ENCODE results near the gene OR52E4. TPM values are rescaled to one million over a fixed set of nuclear protein-coding genes. Genes with fewer than 3 reads are reported as not detected.

Gene OR52E4
- polyA plus RNA-seq, 3 donors: not detected

- no peak overlapping the region for H3K4me2 ChIP-seq (replicated peaks; ENCODE audit: extremely low read depth, low read length, poor library complexity, severe bottlenecking)
- no peak overlapping the region for H3K4me3 Mint-ChIP-seq
- H3K36me3 ChIP-seq (replicated peaks in 1 of 2; ENCODE audit: control insufficient read depth in 1 of 2, insufficient read depth in 2 of 2, low read length in 2 of 2): no peaks in the 10 kb centered on the region
- no peak overlapping the region for H2AFZ ChIP-seq (ENCODE audit: insufficient read depth, low read depth, low read length, poor library complexity, severe bottlenecking)
- no peaks in the 10 kb centered on the region for H3K36me3 Mint-ChIP-seq
- no peak overlapping the region for H3K4me3 ChIP-seq (replicated peaks in 1 of 3; ENCODE audit: low read depth in 2 of 3, low read length in 3 of 3)
- H3K79me2 ChIP-seq (ENCODE audit: insufficient read depth, low read length): no peaks in the 10 kb centered on the region
- 91% methylated on average over 11 of the region's 15 CpGs for WGBS (ENCODE audit: insufficient coverage)
- intact Hi-C loops (cut with micrococcal nuclease): no loop called here
- no peaks in the 10 kb centered on the region for H3K27me3 ChIP-seq (ENCODE audit: control insufficient read depth in 2 of 2, insufficient read depth in 2 of 2, low read length in 2 of 2)
- peaks cover 32 to 57% of the 10 kb centered on the region in 2 donors for H3K9me3 ChIP-seq (replicated peaks in 1 of 2; ENCODE audit: control insufficient read depth in 1 of 2, insufficient read depth in 1 of 2, low read length in 2 of 2)
- H4K20me1 ChIP-seq (ENCODE audit: insufficient read depth, low read length): no peaks in the 10 kb centered on the region
- peaks cover 36 to 56% (median 43%) of the 10 kb centered on the region in 7 donors for H3K9me3 Mint-ChIP-seq
- DNase-seq: no peak
- no peaks in the 10 kb centered on the region for H3K4me1 ChIP-seq (ENCODE audit: control insufficient read depth in 1 of 2, insufficient read depth in 2 of 2, low read length in 2 of 2)
- no peak overlapping the region for H3K27ac ChIP-seq (ENCODE audit: low read depth in 1 of 2, low read length in 2 of 2)
- peaks cover 0 to under 1% (median 0%) of the 10 kb centered on the region in 3 donors for H3K27me3 Mint-ChIP-seq (ENCODE audit: low read depth in 3 of 3)
- no peak for TF ChIP-seq CTCF (IDR thresholded peaks at IDR 0.05)
- H3K9ac ChIP-seq (ENCODE audit: insufficient read depth, low read length, poor library complexity, severe bottlenecking): no peak overlapping the region
- H3K27ac Mint-ChIP-seq: no peak overlapping the region
- H3K4me1 Mint-ChIP-seq: no peaks in the 10 kb centered on the region
Measured at GRCh38 chr11:5928811-5929210, 48.4 kb downstream of the OR52E4 start.

- H3K27me3 ChIP-seq (ENCODE audit: control insufficient read depth in 2 of 2, insufficient read depth in 2 of 2, low read length in 2 of 2): no peaks in the 10 kb centered on the region
- H3K4me3 ChIP-seq (replicated peaks in 1 of 3; ENCODE audit: low read depth in 2 of 3, low read length in 3 of 3): no peak overlapping the region
- H3K4me3 Mint-ChIP-seq: no peak overlapping the region
- no peaks in the 10 kb centered on the region for H3K79me2 ChIP-seq (ENCODE audit: insufficient read depth, low read length)
- no peaks in the 10 kb centered on the region for H3K4me1 ChIP-seq (ENCODE audit: control insufficient read depth in 1 of 2, insufficient read depth in 2 of 2, low read length in 2 of 2)
- intact Hi-C loops (cut with micrococcal nuclease): no loop called here
- no peak overlapping the region for H3K27ac Mint-ChIP-seq
- 92% methylated on average over 31 of the region's 31 CpGs for WGBS (ENCODE audit: insufficient coverage)
- H3K36me3 Mint-ChIP-seq: no peaks in the 10 kb centered on the region
- no peaks in the 10 kb centered on the region for H3K36me3 ChIP-seq (replicated peaks in 1 of 2; ENCODE audit: control insufficient read depth in 1 of 2, insufficient read depth in 2 of 2, low read length in 2 of 2)
- H3K27me3 Mint-ChIP-seq (ENCODE audit: low read depth in 3 of 3): no peaks in the 10 kb centered on the region
- no peak for DNase-seq
- H3K27ac ChIP-seq (ENCODE audit: low read depth in 1 of 2, low read length in 2 of 2): no peak overlapping the region
- no peak for TF ChIP-seq CTCF (IDR thresholded peaks at IDR 0.05)
- peaks cover 32 to 56% of the 10 kb centered on the region in 2 donors for H3K9me3 ChIP-seq (replicated peaks in 1 of 2; ENCODE audit: control insufficient read depth in 1 of 2, insufficient read depth in 1 of 2, low read length in 2 of 2)
- no peak overlapping the region for H3K9ac ChIP-seq (ENCODE audit: insufficient read depth, low read length, poor library complexity, severe bottlenecking)
- no peaks in the 10 kb centered on the region for H3K4me1 Mint-ChIP-seq
- H2AFZ ChIP-seq (ENCODE audit: insufficient read depth, low read depth, low read length, poor library complexity, severe bottlenecking): no peak overlapping the region
- no peak overlapping the region for H3K4me2 ChIP-seq (replicated peaks; ENCODE audit: extremely low read depth, low read length, poor library complexity, severe bottlenecking)
- H4K20me1 ChIP-seq (ENCODE audit: insufficient read depth, low read length): no peaks in the 10 kb centered on the region
- peaks cover 35 to 61% (median 44%) of the 10 kb centered on the region in 7 donors for H3K9me3 Mint-ChIP-seq
Measured at GRCh38 chr11:5929571-5930368, 49.3 kb downstream of the OR52E4 start.
